DND-41 (cell line): Measurements from ENCODE around the gene TBC1D20.

Source experiments
- ATAC-seq: fragments of 200-7000 bp; cut with Tn5 transposase; 3 replicates; pipeline ENCODE4 v1.9.1; 2021; ENCODE audit warnings: low read depth; ENCODE audit not compliant: insufficient read depth
- DNase-seq: peaks from one replicate; pipeline ENCODE4 v3.0.0-alpha.2; 2020
- H2AFZ ChIP-seq: 2 replicates; pipeline ENCODE4 v1.6.0; 2012; ENCODE audit warnings: low read depth, low read length
- H3K27ac ChIP-seq: 2 replicates; pipeline ENCODE4 v1.5.1; 2012; ENCODE audit warnings: low read length, inconsistent platforms
- H3K27me3 ChIP-seq: fragments of 200-600 bp; sonication (generic); 2 replicates; pipeline ENCODE4 v1.6.0; 2012; ENCODE audit warnings: low read length, mild to moderate bottlenecking, inconsistent platforms; ENCODE audit not compliant: insufficient read depth, poor library complexity
- H3K36me3 ChIP-seq: 2 replicates; pipeline ENCODE4 v1.5.1; 2012; ENCODE audit warnings: low read length, inconsistent platforms; ENCODE audit not compliant: insufficient read depth
- H3K4me1 ChIP-seq: 2 replicates; pipeline ENCODE4 v1.5.1; 2012; ENCODE audit warnings: mild to moderate bottlenecking, low read length; ENCODE audit not compliant: insufficient read depth
- H3K4me2 ChIP-seq: 2 replicates; pipeline ENCODE4 v1.6.0; 2012; ENCODE audit warnings: mild to moderate bottlenecking, moderate library complexity, low read length, inconsistent platforms; ENCODE audit not compliant: insufficient read depth
- H3K4me3 ChIP-seq, 2 experiments: fragments of 200-600 bp in 1 of 2; shearing (Covaris generic) in 1 of 2; 2 replicates each; pipeline ENCODE4 v1.5.1; 2012 to 2016; ENCODE audit warnings: inconsistent platforms in 2 of 2, low read length in 2 of 2, mild to moderate bottlenecking in 2 of 2, low read depth in 1 of 2, moderate library complexity in 1 of 2
- H3K79me2 ChIP-seq: 2 replicates; pipeline ENCODE4 v1.6.0; 2012; ENCODE audit warnings: low read length, inconsistent platforms; ENCODE audit not compliant: insufficient read depth
- H3K9ac ChIP-seq: 2 replicates; pipeline ENCODE4 v1.6.0; 2012; ENCODE audit warnings: low read depth, mild to moderate bottlenecking, inconsistent platforms, low read length, moderate library complexity
- H3K9me3 ChIP-seq: 2 replicates; pipeline ENCODE4 v1.5.1; 2012; ENCODE audit warnings: low read length, moderate library complexity, mild to moderate bottlenecking, inconsistent platforms; ENCODE audit not compliant: insufficient read depth, severe bottlenecking
- H4K20me1 ChIP-seq: 2 replicates; pipeline ENCODE4 v1.6.0; 2012; ENCODE audit warnings: low read length; ENCODE audit not compliant: insufficient read depth
- CTCF ChIP-seq: IDR thresholded peaks from 2 replicates; pipeline ENCODE4 v1.5.1; 2012; ENCODE audit warnings: borderline replicate concordance, low read length, moderate library complexity, mild to moderate bottlenecking; ENCODE audit not compliant: poor library complexity, severe bottlenecking; ENCODE audit errors: extremely low read depth
- EZH2 ChIP-seq: IDR thresholded peaks from 3 replicates; pipeline ENCODE4 v1.6.1; 2012; ENCODE audit warnings: borderline replicate concordance, low read depth, mild to moderate bottlenecking, moderate library complexity, low read length, inconsistent platforms; ENCODE audit not compliant: severe bottlenecking

The TBC1D20 gene

DNA sequence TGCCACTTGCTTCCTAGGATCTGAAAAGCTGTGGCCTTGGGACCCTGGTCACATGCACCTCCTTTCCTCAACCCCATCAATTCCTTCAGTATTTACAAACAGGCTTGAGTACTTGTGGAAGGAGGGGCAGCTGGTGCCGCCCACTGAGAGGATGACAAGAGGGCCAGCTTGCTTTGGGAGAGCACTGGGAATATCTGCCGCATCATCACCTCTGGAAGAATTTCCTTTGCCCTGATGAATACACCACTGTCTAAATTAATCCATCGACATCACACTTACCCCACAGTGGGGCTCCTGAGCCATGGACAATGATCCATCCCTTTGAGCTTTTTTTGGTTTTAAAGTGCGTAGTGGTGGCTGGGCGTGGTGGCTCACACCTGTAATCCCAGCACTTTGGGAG is 25.9 kb downstream of the TBC1D20 start:
- no peaks in the 10 kb centered on the region for H3K9me3 ChIP-seq
- H3K27me3 ChIP-seq, result no peaks in the 10 kb centered on the region
- no peak for ATAC-seq
- H3K79me2 ChIP-seq, result no peaks in the 10 kb centered on the region
- no peak overlapping the region for H3K27ac ChIP-seq
- H3K4me2 ChIP-seq, result no peak overlapping the region
- DNase-seq, result no peak
- H3K4me3 ChIP-seq, result no peak overlapping the region
- H4K20me1 ChIP-seq, result peaks cover 38% of the 10 kb centered on the region
- peaks cover 78% of the 10 kb centered on the region for H3K36me3 ChIP-seq
- no peak overlapping the region for H3K9ac ChIP-seq
- no peak overlapping the region for H2AFZ ChIP-seq
- TF ChIP-seq EZH2 (no peak), CTCF (no peak)
- peaks cover 45% of the 10 kb centered on the region for H3K4me1 ChIP-seq

DNA sequence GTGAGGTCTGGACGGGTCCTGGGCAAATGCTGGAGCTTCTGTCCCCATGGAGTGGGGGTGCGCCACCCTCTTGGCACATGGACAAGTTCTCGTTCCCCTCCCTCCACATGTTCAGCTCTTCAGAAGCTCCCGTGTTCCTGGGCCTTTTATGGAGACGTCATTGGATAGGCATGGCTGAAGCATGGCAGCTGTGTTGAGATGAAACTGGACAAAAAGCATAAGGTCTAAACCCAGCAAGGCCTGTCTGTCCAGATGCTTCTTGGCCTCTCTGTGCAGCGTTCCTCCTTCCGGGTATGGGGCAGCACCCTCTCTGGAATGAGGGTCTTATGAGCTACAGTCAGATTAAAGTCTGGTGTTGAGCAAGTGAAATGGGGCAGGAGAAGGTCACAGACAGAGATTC is 26.8 kb downstream of the TBC1D20 start:
- Histone ChIP-seq H3K9me3 (no peaks in the 10 kb centered on the region), H3K4me3 (no peak overlapping the region), H3K79me2 (no peaks in the 10 kb centered on the region), H3K27ac (no peak overlapping the region), H3K4me2 (no peak overlapping the region), H3K27me3 (no peaks in the 10 kb centered on the region), H3K36me3 (peaks cover 78% of the 10 kb centered on the region), H2AFZ (no peak overlapping the region), H4K20me1 (peaks cover 38% of the 10 kb centered on the region), H3K4me1 (peaks cover 36% of the 10 kb centered on the region), H3K9ac (no peak overlapping the region)
- ATAC-seq (no peak), DNase-seq (no peak)
- no peak for TF ChIP-seq CTCF
- no peak for TF ChIP-seq EZH2

DNA sequence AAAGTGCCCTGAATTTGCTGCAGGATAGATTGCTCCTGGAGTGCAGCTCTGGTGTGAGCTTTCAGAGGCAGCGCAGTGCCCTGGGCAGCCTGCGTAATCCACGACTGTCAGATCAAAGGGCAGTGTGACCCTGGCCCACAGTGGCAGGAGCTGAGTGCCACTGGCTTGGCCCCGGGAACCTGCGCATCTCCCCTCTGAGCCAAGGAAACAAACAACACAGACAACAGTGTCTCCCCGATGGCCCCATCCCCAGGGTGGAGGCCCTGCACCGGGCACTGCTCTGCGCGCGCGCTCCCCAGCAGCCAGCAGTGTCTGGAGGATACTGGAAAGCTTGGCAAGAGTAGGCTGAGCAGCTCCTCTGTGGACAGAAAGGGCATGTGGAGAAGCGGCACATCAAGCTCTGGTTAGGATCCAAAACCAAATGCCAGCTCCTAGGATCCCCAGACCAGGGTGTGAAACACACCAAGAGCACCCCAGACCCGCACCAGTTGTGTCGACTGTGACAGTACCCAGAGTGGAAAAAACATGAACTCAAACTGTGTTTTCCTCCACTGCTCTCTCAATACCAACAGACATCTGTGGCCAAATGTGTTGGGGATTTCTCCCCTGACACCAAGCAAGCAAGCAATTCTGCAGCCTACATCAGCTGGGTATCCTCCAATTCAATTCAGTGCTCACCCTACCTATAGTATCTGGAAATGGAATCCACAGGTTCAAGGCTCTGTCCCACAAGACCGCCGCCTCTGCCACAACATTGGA is 27.5 kb downstream of the TBC1D20 start:
- peaks cover 29% of the 10 kb centered on the region for H3K4me1 ChIP-seq
- no peaks in the 10 kb centered on the region for H3K79me2 ChIP-seq
- DNase-seq (no peak), ATAC-seq (no peak)
- no peak overlapping the region for H2AFZ ChIP-seq
- peaks cover 78% of the 10 kb centered on the region for H3K36me3 ChIP-seq
- H3K4me2 ChIP-seq, result no peak overlapping the region
- no peaks in the 10 kb centered on the region for H3K27me3 ChIP-seq
- H4K20me1 ChIP-seq, result peaks cover 34% of the 10 kb centered on the region
- H3K9me3 ChIP-seq, result no peaks in the 10 kb centered on the region
- TF ChIP-seq EZH2, result no peak
- no peak for TF ChIP-seq CTCF
- no peak overlapping the region for H3K27ac ChIP-seq
- no peak overlapping the region for H3K4me3 ChIP-seq
- H3K9ac ChIP-seq, result no peak overlapping the region

GRCh38 chr20:434221-434620 is 28.1 kb downstream of the TBC1D20 start:
- Histone ChIP-seq H3K27me3 (no peaks in the 10 kb centered on the region), H3K27ac (no peak overlapping the region), H3K4me3 (no peak overlapping the region), H4K20me1 (peaks cover 29% of the 10 kb centered on the region), H3K4me1 (peaks cover 23% of the 10 kb centered on the region), H3K36me3 (peaks cover 80% of the 10 kb centered on the region), H3K9ac (no peak overlapping the region), H3K79me2 (no peaks in the 10 kb centered on the region), H3K4me2 (no peak overlapping the region), H2AFZ (no peak overlapping the region), H3K9me3 (no peaks in the 10 kb centered on the region)
- ATAC-seq (no peak), DNase-seq (no peak)
- TF ChIP-seq EZH2 (no peak), CTCF (no peak)
